ENCODE results near the gene KDM4F. TPM values are rescaled to one million over a fixed set of nuclear protein-coding genes. Genes with fewer than 3 reads are reported as not detected.

The KDM4F gene
- total RNA-seq, 1 donor from 2014 or later, result not detected

GRCh38 chr11:95098826-95099225, 49.6 kb downstream of the KDM4F start:
- Mint-ChIP-seq H3K9me3 (peaks cover 2% of the 10 kb centered on the region), H3K36me3 (ENCODE audit: low read depth) (peaks cover 2% of the 10 kb centered on the region), H3K4me3 (no peak overlapping the region), H3K27me3 (ENCODE audit: low read depth) (no peaks in the 10 kb centered on the region), H3K4me1 (peaks cover 14% of the 10 kb centered on the region), H3K27ac (ENCODE audit: unreplicated experiment) (no peak overlapping the region)
- no peak for TF ChIP-seq CTCF (conservative IDR thresholded peaks at IDR 0.05)
- no peak for DNase-seq (ENCODE audit: low read depth, low spot score)

GRCh38 chr11:95100191-95100648, 51.0 kb downstream of the KDM4F start:
- peaks cover 14% of the 10 kb centered on the region for H3K4me1 Mint-ChIP-seq
- peaks cover 2% of the 10 kb centered on the region for H3K36me3 Mint-ChIP-seq (ENCODE audit: low read depth)

More at GRCh38 chr11:95100191-95100648, 51.0 kb downstream of the KDM4F start:
- Mint-ChIP-seq H3K27me3 (ENCODE audit: low read depth) (no peaks in the 10 kb centered on the region), H3K4me3 (no peak overlapping the region), H3K9me3 (peaks cover 2% of the 10 kb centered on the region), H3K27ac (ENCODE audit: unreplicated experiment) (no peak overlapping the region)
- no peak for TF ChIP-seq CTCF (conservative IDR thresholded peaks at IDR 0.05)
- no peak for DNase-seq (ENCODE audit: low read depth, low spot score)

Other genes starting within 250 kb of the KDM4F start
- 80.2 and 88.0 TPM in 2 replicates for gene CWC15, start 75.9 kb upstream of the KDM4F start, total RNA-seq
- 3.1 and 3.2 TPM in 2 replicates for gene KDM4D, start 75.7 kb upstream of the KDM4F start, total RNA-seq
- not detected in 2 replicates for gene KDM4E, start 24.2 kb upstream of the KDM4F start, total RNA-seq
- gene SRSF8, start 17.5 kb downstream of the KDM4F start, total RNA-seq, result 32.5 and 40.4 TPM in 2 replicates
- gene ENDOD1, start 40.4 kb downstream of the KDM4F start, total RNA-seq, result 12.3 and 12.5 TPM in 2 replicates
- gene SESN3, start 181.8 kb downstream of the KDM4F start, total RNA-seq, result 77.8 and 80.8 TPM in 2 replicates

Measured in neural crest cell (in vitro differentiated cells).